SJSA1 (cell line): ENCODE measurements around the gene SEMA3F. TPM values are rescaled to one million over a fixed set of nuclear protein-coding genes. Genes with fewer than 3 reads are reported as not detected.
"Not testable (repeated sequence)": the region's sequence is repeated elsewhere in the genome, so short reads cannot be mapped to it uniquely, and the experiment has no call there.

ENCODE experiments used
- DNase-seq, 2 experiments: peaks; one replicate each; pipeline ENCODE4 v3.0.0-alpha.2; 2015 to 2020; ENCODE audit warnings: low spot score in 2 of 2, low read depth in 1 of 2
- H3K27ac ChIP-seq: fragments of 250-450 bp; sonication (Bioruptor Pico); 2 replicates; pipeline ENCODE4 v1.5.1; 2020; ENCODE audit warnings: mild to moderate bottlenecking, moderate library complexity
- H3K27me3 ChIP-seq: fragments of 250-450 bp; sonication (Bioruptor Pico); replicated peaks from 2 replicates; pipeline ENCODE4 v1.5.1; 2020; ENCODE audit warnings: mild to moderate bottlenecking, moderate library complexity
- H3K36me3 ChIP-seq: fragments of 250-450 bp; sonication (Bioruptor Pico); 2 replicates; pipeline ENCODE4 v1.5.1; 2020; ENCODE audit warnings: mild to moderate bottlenecking
- H3K4me1 ChIP-seq: fragments of 250-450 bp; sonication (Bioruptor Pico); replicated peaks from 2 replicates; pipeline ENCODE4 v1.6.1; 2021; ENCODE audit warnings: mild to moderate bottlenecking
- H3K4me3 ChIP-seq: fragments of 250-450 bp; sonication (Bioruptor Pico); 2 replicates; pipeline ENCODE4 v1.5.1; 2020; ENCODE audit warnings: mild to moderate bottlenecking
- H3K9me3 ChIP-seq: fragments of 250-450 bp; sonication (Bioruptor Pico); replicated peaks from 2 replicates; pipeline ENCODE4 v1.5.1; 2020; ENCODE audit warnings: mild to moderate bottlenecking
- total RNA-seq: library from RNA; depleted of rRNA; stranded (reverse); fragments of >200 nt; shearing (Covaris generic); gene quantifications from 2 replicates; pipeline ENCODE4 v1.2.3, GENCODE V29; 2014

Gene SEMA3F
- total RNA-seq, 1 experiment from 2014 or later = 0.58 TPM

DNA sequence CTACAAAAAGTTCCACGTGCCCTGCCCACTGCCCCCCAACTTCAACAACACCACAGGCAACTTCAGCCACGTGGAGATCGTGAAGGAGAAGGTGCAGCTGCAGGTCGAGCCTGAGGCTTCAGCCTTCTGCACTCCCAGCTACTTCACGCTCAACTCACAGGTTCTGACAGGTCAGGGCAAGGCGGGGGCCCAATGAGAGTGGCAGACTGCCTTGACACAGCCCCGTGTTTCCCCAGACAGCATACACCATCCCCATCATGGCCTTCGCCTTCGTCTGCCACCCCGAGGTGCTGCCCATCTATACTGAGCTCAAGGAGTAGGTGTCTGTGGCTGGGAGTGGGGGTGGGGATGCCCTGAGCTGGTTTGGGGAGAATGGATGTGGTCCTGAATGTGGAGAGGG lies 62.6 kb downstream of the SEMA3F start:
- no peaks in the 10 kb centered on the region for H3K27me3 ChIP-seq
- H3K27ac ChIP-seq = no peak overlapping the region
- DNase-seq = no peak
- H3K4me3 ChIP-seq = no peak overlapping the region
- no peaks in the 10 kb centered on the region for H3K36me3 ChIP-seq
- no peaks in the 10 kb centered on the region for H3K9me3 ChIP-seq
- no peaks in the 10 kb centered on the region for H3K4me1 ChIP-seq

DNA sequence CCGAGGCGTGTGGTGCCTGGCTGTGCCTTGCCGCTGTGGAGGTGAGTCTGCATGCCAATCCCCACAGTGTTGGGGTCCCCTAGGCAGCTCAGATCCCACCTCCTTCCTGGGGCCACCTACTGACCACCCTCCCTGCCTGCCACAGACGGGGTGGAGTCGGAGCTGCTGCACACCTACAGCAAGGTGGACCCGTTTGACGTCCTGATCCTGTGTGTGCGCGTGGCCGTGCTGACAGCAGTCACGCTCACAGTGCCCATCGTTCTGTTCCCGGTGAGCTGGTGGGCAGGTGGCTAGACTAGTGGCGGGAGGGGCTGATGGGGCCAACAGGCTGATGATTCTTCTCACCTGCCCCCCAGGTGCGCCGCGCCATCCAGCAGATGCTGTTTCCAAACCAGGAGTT lies 63.3 kb downstream of the SEMA3F start:
- no peaks in the 10 kb centered on the region for H3K27me3 ChIP-seq
- no peaks in the 10 kb centered on the region for H3K36me3 ChIP-seq
- H3K9me3 ChIP-seq = no peaks in the 10 kb centered on the region
- no peak overlapping the region for H3K4me3 ChIP-seq
- no peaks in the 10 kb centered on the region for H3K4me1 ChIP-seq
- H3K27ac ChIP-seq = no peak overlapping the region
- no peak for DNase-seq

DNA sequence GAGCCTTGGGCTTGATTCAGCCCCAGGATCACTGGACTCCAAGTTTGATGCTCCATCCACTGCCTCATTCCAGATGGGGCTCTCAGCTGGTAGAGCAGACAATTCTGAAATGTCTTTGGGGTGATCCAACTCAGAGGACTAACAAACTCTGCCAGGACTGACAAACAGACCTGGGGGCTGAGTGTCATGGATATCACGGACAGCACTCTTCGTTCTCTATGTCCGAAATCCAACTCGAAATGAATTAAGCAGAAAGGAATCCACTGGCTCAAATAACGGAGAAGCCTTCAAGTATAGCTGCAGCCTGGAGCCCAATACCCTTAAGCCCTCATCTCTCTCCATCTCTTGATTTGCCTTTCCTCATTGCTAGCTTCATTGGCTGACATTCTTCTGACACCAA lies 64.2 kb downstream of the SEMA3F start:
- Histone ChIP-seq H3K4me1 (no peaks in the 10 kb centered on the region), H3K27ac (no peak overlapping the region), H3K9me3 (no peaks in the 10 kb centered on the region), H3K36me3 (no peaks in the 10 kb centered on the region), H3K27me3 (no peaks in the 10 kb centered on the region), H3K4me3 (no peak overlapping the region)
- DNase-seq = no peak

DNA sequence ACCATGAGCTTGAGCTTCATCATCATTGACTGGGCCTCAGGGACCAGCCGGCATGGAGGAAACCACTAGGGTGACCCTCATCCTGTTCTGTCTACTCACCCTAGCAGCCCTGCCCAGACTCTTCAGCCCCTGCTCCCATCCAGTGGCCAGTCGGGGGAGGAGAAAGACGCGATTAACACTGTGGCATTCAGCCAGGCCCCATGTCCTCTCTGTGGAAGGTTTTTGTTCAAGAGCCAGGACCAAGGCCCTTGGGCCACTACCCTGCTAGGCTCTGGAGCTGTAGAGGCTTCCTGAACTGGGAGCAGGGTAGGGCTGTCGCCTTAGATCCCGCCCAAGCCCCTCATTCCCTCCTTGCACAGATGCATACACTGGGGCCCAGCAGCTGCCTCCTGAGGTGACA lies 65.0 kb downstream of the SEMA3F start:
- no peak for DNase-seq
- no peaks in the 10 kb centered on the region for H3K27me3 ChIP-seq
- no peak overlapping the region for H3K27ac ChIP-seq
- H3K9me3 ChIP-seq = no peaks in the 10 kb centered on the region
- no peaks in the 10 kb centered on the region for H3K4me1 ChIP-seq
- no peak overlapping the region for H3K4me3 ChIP-seq
- no peaks in the 10 kb centered on the region for H3K36me3 ChIP-seq

DNA sequence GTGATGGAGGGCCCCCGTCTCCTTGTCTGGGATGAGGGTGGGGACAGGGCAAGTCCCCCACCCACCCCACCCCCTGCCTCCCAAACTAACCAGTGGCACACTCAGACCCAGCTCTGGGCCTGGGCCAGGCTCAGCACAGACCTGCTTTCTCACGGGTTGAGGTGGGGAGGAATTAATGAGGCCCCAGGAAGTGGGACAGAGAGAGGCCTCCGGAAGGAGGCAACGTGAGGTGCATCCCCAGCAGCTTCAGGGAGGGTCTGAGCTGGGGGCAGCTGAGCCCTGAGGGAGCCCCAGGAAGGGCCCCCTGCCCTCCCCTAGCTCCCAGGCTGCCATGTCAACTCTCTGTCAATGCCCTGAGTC lies 65.9 kb downstream of the SEMA3F start:
- Histone ChIP-seq H3K4me1 (peaks cover under 1% of the 10 kb centered on the region), H3K36me3 (no peaks in the 10 kb centered on the region), H3K27me3 (no peaks in the 10 kb centered on the region), H3K9me3 (no peaks in the 10 kb centered on the region), H3K27ac (no peak overlapping the region), H3K4me3 (no peak overlapping the region)
- no peak for DNase-seq

DNA sequence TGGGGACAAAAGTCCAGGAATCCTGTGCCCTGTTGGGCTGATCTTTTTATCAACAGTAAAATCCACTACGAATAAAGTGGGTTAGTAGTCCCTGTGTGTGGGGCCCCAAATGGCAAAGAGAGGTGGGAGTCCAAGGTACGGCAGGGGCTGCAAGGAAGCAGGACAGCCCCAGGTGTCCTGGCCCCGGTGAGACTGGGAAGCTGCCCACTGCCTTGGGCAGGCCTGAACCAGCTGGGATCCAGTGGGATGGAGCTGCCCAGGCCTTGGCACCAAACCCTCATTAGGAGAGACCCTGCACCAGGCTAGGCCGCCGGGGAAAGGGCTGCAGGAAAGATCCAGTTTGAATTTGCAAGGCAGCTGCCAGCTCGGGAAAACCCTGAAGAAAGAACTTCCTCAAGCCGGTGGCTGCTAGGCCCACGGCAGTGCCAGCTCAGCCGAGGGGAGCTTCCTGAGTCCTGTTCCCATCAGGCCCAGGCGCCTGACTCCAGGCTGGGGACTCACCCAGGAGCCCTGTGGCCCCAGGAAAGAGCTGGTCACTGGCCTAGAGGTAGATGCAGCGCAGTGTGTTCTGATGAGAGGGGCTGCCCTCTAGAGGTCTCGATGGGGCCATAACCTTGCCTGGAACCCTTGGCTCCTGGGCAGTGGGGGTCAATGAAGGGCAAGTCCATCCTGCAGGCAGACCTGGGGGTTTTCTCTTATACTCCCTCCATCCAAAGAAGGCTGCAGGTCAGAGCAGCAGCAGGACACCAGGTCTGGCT lies 66.5 kb downstream of the SEMA3F start:
- H3K27ac ChIP-seq = no peak overlapping the region
- DNase-seq = no peak
- no peaks in the 10 kb centered on the region for H3K9me3 ChIP-seq
- H3K27me3 ChIP-seq = no peaks in the 10 kb centered on the region
- peaks cover 4% of the 10 kb centered on the region for H3K4me1 ChIP-seq
- no peaks in the 10 kb centered on the region for H3K36me3 ChIP-seq
- H3K4me3 ChIP-seq = no peak overlapping the region

DNA sequence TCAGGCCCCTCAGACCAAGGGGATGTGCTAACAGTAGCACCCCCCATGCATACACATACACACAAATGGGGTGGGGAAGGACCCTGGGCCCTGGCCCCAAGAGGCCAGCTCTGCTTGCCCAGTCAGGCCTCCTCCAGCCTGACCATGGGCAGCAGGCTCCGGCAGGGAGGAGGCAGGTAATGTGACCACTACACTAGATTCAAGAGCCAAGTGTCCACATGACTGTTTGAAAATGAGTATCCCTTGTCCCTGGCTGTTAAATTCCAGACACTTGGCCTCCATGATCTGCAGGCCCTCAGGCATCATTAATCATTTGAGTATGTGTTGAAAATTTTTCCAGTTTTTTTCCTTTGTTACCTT lies 67.0 kb downstream of the SEMA3F start:
- Histone ChIP-seq H3K9me3 (no peaks in the 10 kb centered on the region), H3K4me1 (peaks cover 10% of the 10 kb centered on the region), H3K27me3 (no peaks in the 10 kb centered on the region), H3K4me3 (no peak overlapping the region), H3K27ac (no peak overlapping the region), H3K36me3 (no peaks in the 10 kb centered on the region)
- no peak for DNase-seq

DNA sequence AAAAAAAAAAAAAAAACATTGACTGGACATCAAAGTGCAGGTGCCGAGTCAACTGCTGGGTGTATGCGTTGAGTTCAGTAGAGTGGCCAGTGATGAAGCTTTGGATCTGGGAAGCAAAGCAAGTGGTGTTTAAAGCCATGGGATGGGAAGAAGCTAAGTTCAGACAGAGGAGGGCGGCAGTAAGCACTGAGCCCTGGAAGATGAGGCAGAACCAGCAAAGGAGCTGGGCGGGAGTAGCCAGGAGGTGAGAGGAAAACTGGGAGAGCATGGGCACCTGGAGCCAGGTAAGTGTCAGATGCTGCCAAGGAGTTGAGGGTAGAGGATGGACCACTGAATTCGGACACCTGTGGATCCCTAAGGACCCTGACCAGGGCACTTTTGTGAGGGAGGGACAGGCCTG lies 69.5 kb downstream of the SEMA3F start:
- Histone ChIP-seq H3K36me3 (no peaks in the 10 kb centered on the region), H3K4me3 (no peak overlapping the region), H3K27ac (no peak overlapping the region), H3K4me1 (peaks cover 17% of the 10 kb centered on the region), H3K27me3 (no peaks in the 10 kb centered on the region), H3K9me3 (no peaks in the 10 kb centered on the region)
- DNase-seq = no peak

DNA sequence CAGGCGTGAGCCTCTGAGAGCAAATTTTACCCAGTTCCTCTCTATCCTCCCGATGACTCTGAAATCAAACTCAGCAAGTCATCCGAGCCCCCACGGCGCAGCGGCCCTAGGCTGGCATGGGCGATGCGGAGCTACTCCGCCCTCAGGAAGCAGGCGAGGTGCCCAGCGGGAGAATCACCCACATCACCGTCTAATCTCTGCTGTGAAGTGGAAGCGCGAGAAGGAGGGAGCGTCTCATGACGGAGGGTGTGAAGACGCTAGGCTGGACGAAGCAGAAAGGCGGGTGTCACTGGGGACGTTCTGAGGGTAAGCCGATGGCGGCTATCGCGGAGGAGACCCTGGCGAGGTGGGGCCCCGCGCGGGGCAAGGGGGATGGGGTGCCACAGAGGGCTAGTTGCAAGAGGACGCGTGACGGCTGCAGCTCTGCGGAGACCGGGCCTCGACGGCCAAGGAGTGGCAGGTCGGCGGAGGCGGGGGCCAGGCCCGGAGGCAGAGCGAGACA lies 71.8 kb downstream of the SEMA3F start:
- no peaks in the 10 kb centered on the region for H3K36me3 ChIP-seq
- no peak overlapping the region for H3K27ac ChIP-seq
- H3K9me3 ChIP-seq = no peaks in the 10 kb centered on the region
- DNase-seq = peak in 1 of 2 experiments; percentile 39
- no peaks in the 10 kb centered on the region for H3K27me3 ChIP-seq
- H3K4me1 ChIP-seq = peaks cover 17% of the 10 kb centered on the region
- H3K4me3 ChIP-seq = peak overlapping the region; percentile 43

DNA sequence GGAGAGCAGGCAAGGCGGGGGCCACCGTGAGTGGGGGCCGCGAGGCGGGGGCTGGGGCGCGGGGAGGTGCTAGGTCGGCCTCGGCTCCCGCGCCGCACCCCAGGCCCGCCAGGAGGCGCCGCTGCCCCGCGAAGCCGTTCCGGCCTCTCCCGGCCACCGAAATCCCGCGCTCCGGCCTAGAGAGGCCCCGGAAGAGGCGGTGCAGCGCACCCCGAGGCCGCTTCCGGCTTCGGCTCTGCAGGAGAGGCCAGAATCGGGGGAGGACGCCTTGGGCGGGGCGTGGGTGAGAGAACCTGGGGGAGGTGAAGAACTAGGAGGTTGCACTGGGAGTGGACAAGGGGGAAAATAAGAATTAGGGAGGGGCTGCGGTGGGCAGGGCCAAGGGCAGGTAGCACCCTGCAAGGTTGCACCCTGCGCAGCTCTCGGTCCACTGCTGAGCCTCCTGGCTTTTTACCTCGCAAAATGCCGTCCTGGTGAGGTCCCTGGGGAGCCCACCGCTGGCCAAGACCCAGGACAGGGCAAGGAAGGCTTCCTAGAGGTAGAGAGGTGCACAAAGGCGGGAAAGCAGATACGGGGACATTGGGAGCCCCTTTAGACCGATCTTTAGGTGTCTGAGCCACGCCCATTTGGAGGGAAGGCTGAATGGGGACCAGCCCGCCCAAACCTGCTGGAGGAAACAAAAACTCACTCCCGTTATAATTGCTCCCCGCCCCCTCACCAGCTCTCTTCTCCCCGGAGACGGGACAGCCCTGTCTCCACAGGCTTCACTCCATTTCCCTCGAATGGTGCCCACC lies 72.5 kb downstream of the SEMA3F start:
- Histone ChIP-seq H3K4me1 (peaks cover 17% of the 10 kb centered on the region), H3K4me3 (peak overlapping the region; percentile 43), H3K36me3 (no peaks in the 10 kb centered on the region), H3K27ac (no peak overlapping the region), H3K9me3 (no peaks in the 10 kb centered on the region), H3K27me3 (no peaks in the 10 kb centered on the region)
- DNase-seq = peak; percentile 80 to 89

DNA sequence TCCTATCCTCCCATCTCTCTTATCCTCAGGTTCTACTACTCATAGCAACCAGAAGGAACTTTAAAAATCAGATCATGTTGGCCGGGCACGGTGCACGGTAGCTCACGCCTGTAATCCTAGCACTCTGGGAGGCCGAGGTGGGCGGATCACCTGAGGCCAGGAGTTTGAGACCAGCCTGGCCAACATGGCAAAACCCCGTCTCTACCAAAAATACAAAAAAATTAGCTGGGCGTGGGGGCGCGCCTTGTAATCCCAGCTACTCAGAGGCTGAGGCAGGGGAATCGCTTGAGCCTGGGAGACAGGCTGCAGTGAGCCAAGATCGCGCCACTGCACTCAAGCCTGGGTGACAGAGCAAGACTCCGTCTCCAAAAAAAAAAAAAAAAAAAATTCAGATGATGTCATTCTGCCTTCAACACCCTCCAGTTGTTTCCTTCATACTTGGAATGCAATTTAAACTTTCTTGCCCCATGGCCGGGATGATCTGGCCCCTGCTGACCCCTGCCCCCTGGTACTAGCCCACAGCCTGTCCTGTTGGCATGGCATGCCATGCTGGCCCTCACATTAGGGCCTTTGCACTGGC lies 73.2 kb downstream of the SEMA3F start:
- Histone ChIP-seq H3K4me3 (peak overlapping the region; percentile 43), H3K4me1 (peaks cover 17% of the 10 kb centered on the region)
- not testable (repeated sequence) for DNase-seq, H3K27ac ChIP-seq, H3K27me3 ChIP-seq, H3K9me3 ChIP-seq, H3K36me3 ChIP-seq

DNA sequence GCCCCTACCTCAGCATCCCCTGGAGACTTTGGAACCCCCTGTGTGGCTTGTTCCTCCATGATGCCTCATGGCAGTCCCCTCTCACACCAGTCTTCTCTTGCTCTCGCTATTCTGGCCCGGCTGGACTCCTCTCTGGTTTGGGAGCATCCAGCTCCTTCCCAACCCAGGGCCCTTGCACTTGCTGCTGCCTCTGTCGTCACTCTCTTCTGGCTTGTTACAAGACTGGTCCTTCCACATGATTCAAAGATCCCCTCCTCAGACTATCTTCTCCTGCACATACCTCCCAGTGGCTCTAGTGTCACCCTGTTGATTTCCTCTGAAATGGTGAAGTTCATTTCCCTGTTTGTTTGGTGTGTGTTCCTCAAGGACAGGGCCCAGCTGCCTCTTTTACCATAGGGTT lies 74.4 kb downstream of the SEMA3F start:
- DNase-seq = no peak
- H3K4me1 ChIP-seq = peaks cover 17% of the 10 kb centered on the region
- no peaks in the 10 kb centered on the region for H3K27me3 ChIP-seq
- H3K36me3 ChIP-seq = no peaks in the 10 kb centered on the region
- no peak overlapping the region for H3K27ac ChIP-seq
- no peaks in the 10 kb centered on the region for H3K9me3 ChIP-seq
- H3K4me3 ChIP-seq = no peak overlapping the region

DNA sequence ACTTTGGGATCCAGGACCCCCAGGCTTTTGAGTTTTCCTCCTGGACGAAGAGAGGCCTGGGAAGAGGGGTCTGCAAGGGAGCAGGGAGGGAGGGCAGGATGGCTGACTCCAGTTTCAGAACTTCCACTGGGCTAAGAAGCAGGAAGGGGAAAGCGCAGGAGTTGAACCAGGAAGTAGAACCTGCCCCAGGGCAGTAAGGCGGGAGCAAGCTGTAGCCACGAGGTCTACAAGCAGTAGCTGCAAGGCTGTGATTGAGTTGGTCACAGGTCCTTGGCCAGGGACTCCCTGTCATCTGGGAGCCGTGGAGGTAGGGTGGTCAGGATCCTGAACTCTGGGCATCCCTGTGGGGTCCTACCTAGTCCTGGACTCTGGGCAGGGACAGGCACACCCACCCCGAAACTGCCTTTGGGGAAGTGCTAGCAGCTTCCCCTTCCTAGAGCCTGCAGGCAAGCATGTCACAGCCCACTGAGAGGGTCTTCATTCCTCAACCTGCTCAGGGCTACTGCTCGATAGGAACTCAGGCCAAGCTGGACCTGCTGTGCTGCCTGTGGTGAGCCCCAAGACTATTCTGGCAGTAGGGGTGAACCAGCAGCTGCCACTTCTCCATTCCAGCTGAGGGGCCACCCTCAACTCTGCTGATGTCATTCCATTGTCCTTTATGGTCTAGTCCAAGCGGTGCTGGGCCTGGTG lies 75.1 kb downstream of the SEMA3F start:
- no peaks in the 10 kb centered on the region for H3K36me3 ChIP-seq
- DNase-seq = no peak

DNA sequence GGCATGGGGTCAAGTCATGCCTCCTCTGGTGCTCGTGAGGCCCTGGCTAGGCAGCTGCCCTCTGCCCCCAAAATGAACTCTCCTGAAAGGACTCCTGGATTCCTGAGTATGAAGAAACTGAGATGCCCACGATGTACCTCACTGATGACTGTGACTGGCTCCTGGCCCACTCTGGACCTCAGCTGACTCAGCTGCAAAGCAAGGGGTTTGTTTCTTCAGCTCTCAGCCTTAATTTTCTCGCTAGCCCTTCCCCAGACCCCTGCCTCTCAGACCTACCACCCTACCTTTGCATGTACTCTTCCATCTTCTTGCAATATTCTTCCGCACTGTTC lies 75.6 kb downstream of the SEMA3F start:
- H3K9me3 ChIP-seq = no peaks in the 10 kb centered on the region
- DNase-seq = no peak

More for the DNA sequence above, 75.1 kb downstream of the SEMA3F start:
- Histone ChIP-seq H3K27me3 (no peaks in the 10 kb centered on the region), H3K4me1 (peaks cover 19% of the 10 kb centered on the region), H3K9me3 (no peaks in the 10 kb centered on the region), H3K27ac (no peak overlapping the region), H3K4me3 (no peak overlapping the region)

More for the DNA sequence above, 75.6 kb downstream of the SEMA3F start:
- Histone ChIP-seq H3K4me1 (peaks cover 22% of the 10 kb centered on the region), H3K27me3 (no peaks in the 10 kb centered on the region), H3K36me3 (no peaks in the 10 kb centered on the region), H3K27ac (no peak overlapping the region), H3K4me3 (no peak overlapping the region)
